ENCODE data around the gene KDM4B.
A peak's percentile ranks its signal among the peaks of the same experiment; 100 is the strongest.

KDM4B gene

GRCh38 chr19:4968462-4969291 is at the start of gene KDM4B:
TSS of gene KDM4B (plus strand) at chr19:4969113. CDS start at chr19:5032891, 63,778 bp downstream.
- no peak for TF ChIP-seq CTCF (conservative IDR thresholded peaks at IDR 0.05; ENCODE audit: low read depth, low read length)
- H3K4me3 ChIP-seq (ENCODE audit: low read depth, low read length) = peak within 1 kb of the TSS; percentile 70
- DNase-seq (ENCODE audit: low read depth) = peak; percentile 100

- H3K4me3 ChIP-seq (ENCODE audit: low read depth, low read length) = no peak overlapping the region
- peak; percentile 52 for DNase-seq (ENCODE audit: low read depth)
- no peak for TF ChIP-seq CTCF (conservative IDR thresholded peaks at IDR 0.05; ENCODE audit: low read depth, low read length)
Measured at GRCh38 chr19:4922530-4923275, 46.2 kb upstream of the KDM4B start.

GRCh38 chr19:4923276-4923747 is 45.6 kb upstream of the KDM4B start:
- H3K4me3 ChIP-seq (ENCODE audit: low read depth, low read length) = no peak overlapping the region
- TF ChIP-seq CTCF (conservative IDR thresholded peaks at IDR 0.05; ENCODE audit: low read depth, low read length) = no peak
- no peak for DNase-seq (ENCODE audit: low read depth)

- peak; percentile 65 for DNase-seq (ENCODE audit: low read depth)
- no peak overlapping the region for H3K4me3 ChIP-seq (ENCODE audit: low read depth, low read length)
- TF ChIP-seq CTCF (conservative IDR thresholded peaks at IDR 0.05; ENCODE audit: low read depth, low read length) = no peak
Measured at GRCh38 chr19:4929186-4929585, 39.7 kb upstream of the KDM4B start.

- no peak for DNase-seq (ENCODE audit: low read depth)
- H3K4me3 ChIP-seq (ENCODE audit: low read depth, low read length) = no peak overlapping the region
- no peak for TF ChIP-seq CTCF (conservative IDR thresholded peaks at IDR 0.05; ENCODE audit: low read depth, low read length)
Measured at GRCh38 chr19:4930664-4931063, 38.2 kb upstream of the KDM4B start.

GRCh38 chr19:4932711-4933110 is 36.2 kb upstream of the KDM4B start:
- no peak overlapping the region for H3K4me3 ChIP-seq (ENCODE audit: low read depth, low read length)
- no peak for TF ChIP-seq CTCF (conservative IDR thresholded peaks at IDR 0.05; ENCODE audit: low read depth, low read length)
- no peak for DNase-seq (ENCODE audit: low read depth)

All from choroid plexus epithelial cell (primary cell).